HFFc6 (cell line): ENCODE data around the gene KLF6. TPM values are rescaled to one million over a fixed set of nuclear protein-coding genes. Genes with fewer than 3 reads are reported as not detected.

Experiments used
- DNase-seq: peaks from one replicate; pipeline ENCODE4 v3.0.0-alpha.2; 2018
- H3K27ac Mint-ChIP-seq: 2 replicates; pipeline ENCODE4 v1.8.0; 2020; ENCODE audit warnings: mild to moderate bottlenecking, mixed read lengths
- H3K27me3 Mint-ChIP-seq: 2 replicates; pipeline ENCODE4 v1.8.0; 2021; ENCODE audit warnings: mild to moderate bottlenecking, moderate library complexity, mixed read lengths; ENCODE audit not compliant: insufficient read depth
- H3K36me3 Mint-ChIP-seq: 2 replicates; pipeline ENCODE4 v1.8.0; 2021; ENCODE audit warnings: low read depth, mixed read lengths
- H3K4me1 Mint-ChIP-seq: 2 replicates; pipeline ENCODE4 v1.8.0; 2020; ENCODE audit warnings: low read depth, mixed read lengths
- H3K4me3 Mint-ChIP-seq: 2 replicates; pipeline ENCODE4 v1.8.0; 2020; ENCODE audit warnings: mild to moderate bottlenecking, moderate library complexity, mixed read lengths
- H3K9me3 Mint-ChIP-seq: 2 replicates; pipeline ENCODE4 v1.8.0; 2020; ENCODE audit warnings: mild to moderate bottlenecking, mixed read lengths
- CTCF ChIP-seq: fragments of 200-600 bp; sonication (generic); IDR thresholded peaks from 2 replicates; pipeline ENCODE4 v1.5.0; 2021; ENCODE audit warnings: antibody characterized with exemption, mild to moderate bottlenecking
- total RNA-seq, 6 experiments: library from RNA; stranded (reverse); fragmentation: NEBNext Ultra II Directional; extraction: Animal tissue kit (Norgen Biotek cat#: 25700); gene quantifications; 2 replicates in 1 of 6; 3 replicates in 5 of 6; pipeline ENCODE4 v1.2.3, GENCODE V29; 2021

Gene KLF6
- total RNA-seq, 6 experiments from 2014 or later = 114 to 154 (median 142) TPM

DNA sequence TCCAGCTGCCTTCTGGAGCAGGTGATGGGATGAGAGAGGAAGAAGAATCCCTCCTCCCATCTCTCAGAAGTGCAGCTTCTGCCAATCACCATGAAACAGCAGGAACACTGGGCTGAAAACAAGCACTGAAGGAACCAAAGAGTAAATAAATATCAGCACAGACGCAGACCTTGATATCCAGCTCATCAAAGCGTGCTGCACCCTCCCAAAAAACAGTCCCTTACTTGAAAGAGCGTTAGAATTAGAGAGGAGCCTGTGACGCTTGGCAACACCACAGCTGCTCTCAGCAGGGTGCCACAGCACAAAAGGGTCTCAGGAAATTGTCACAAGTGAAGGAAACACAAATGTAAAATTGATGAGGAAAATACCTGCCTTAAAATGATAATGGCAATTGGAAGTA lies 39.5 kb downstream of the KLF6 start:
- no peak overlapping the region for H3K4me3 Mint-ChIP-seq
- H3K27me3 Mint-ChIP-seq = peaks cover 2% of the 10 kb centered on the region; the same call in 1 of the 2 replicates
- H3K27ac Mint-ChIP-seq = no peak overlapping the region
- H3K36me3 Mint-ChIP-seq = no peaks in the 10 kb centered on the region
- H3K4me1 Mint-ChIP-seq = peaks cover 37% of the 10 kb centered on the region
- H3K9me3 Mint-ChIP-seq = no peaks in the 10 kb centered on the region
- DNase-seq = no peak
- no peak for TF ChIP-seq CTCF

- Mint-ChIP-seq H3K27ac (peak overlapping the region; percentile 77; the same call in 1 of the 2 replicates), H3K9me3 (no peaks in the 10 kb centered on the region), H3K4me3 (peak overlapping the region; percentile 80; the same call in 1 of the 2 replicates), H3K36me3 (no peaks in the 10 kb centered on the region), H3K4me1 (peaks cover 25% of the 10 kb centered on the region), H3K27me3 (no peaks in the 10 kb centered on the region; the same call in 1 of the 2 replicates)
- DNase-seq = no peak
- no peak for TF ChIP-seq CTCF
These were observed 43.1 kb downstream of the KLF6 start for GRCh38 chr10:3741688-3742461.

- no peaks in the 10 kb centered on the region for H3K36me3 Mint-ChIP-seq
- DNase-seq = peak; percentile 1
- H3K27ac Mint-ChIP-seq = no peak overlapping the region
- H3K9me3 Mint-ChIP-seq = no peaks in the 10 kb centered on the region
- no peak overlapping the region for H3K4me3 Mint-ChIP-seq
- no peaks in the 10 kb centered on the region; the same call in 1 of the 2 replicates for H3K27me3 Mint-ChIP-seq
- peaks cover 25% of the 10 kb centered on the region for H3K4me1 Mint-ChIP-seq
- TF ChIP-seq CTCF = no peak
These were observed 44.7 kb downstream of the KLF6 start for GRCh38 chr10:3740157-3740871.

GRCh38 chr10:3738855-3739350 lies 46.1 kb downstream of the KLF6 start:
- H3K27ac Mint-ChIP-seq = no peak overlapping the region
- DNase-seq = no peak
- H3K27me3 Mint-ChIP-seq = no peaks in the 10 kb centered on the region; the same call in 1 of the 2 replicates
- no peak for TF ChIP-seq CTCF
- no peak overlapping the region for H3K4me3 Mint-ChIP-seq
- H3K36me3 Mint-ChIP-seq = no peaks in the 10 kb centered on the region
- peaks cover 25% of the 10 kb centered on the region for H3K4me1 Mint-ChIP-seq
- H3K9me3 Mint-ChIP-seq = no peaks in the 10 kb centered on the region

DNA sequence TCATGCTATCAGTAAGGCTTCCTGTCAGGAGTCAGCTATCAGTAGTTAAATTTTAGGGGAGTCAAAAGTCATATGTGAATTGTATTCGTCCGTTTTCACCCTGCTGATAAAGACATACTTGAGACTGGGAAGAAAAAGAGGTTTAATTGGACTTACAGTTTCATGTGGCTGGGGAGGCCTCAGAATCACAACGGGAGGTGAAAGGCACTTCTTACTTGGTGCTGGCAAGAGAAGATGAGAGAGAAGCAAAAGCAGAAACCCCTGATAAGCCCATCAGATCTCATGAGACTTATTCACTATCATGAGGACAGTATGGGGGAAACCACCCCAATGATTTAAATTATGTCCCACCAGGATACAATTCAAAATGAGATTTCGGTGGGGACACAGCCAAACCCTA lies 47.1 kb downstream of the KLF6 start:
- peaks cover 25% of the 10 kb centered on the region for H3K4me1 Mint-ChIP-seq
- no peaks in the 10 kb centered on the region; the same call in 1 of the 2 replicates for H3K27me3 Mint-ChIP-seq
- H3K4me3 Mint-ChIP-seq = no peak overlapping the region
- H3K36me3 Mint-ChIP-seq = no peaks in the 10 kb centered on the region
- TF ChIP-seq CTCF = no peak
- DNase-seq = no peak
- no peaks in the 10 kb centered on the region for H3K9me3 Mint-ChIP-seq
- H3K27ac Mint-ChIP-seq = no peak overlapping the region
